ENCODE measurements around the gene IFI16.

The IFI16 gene

DNA sequence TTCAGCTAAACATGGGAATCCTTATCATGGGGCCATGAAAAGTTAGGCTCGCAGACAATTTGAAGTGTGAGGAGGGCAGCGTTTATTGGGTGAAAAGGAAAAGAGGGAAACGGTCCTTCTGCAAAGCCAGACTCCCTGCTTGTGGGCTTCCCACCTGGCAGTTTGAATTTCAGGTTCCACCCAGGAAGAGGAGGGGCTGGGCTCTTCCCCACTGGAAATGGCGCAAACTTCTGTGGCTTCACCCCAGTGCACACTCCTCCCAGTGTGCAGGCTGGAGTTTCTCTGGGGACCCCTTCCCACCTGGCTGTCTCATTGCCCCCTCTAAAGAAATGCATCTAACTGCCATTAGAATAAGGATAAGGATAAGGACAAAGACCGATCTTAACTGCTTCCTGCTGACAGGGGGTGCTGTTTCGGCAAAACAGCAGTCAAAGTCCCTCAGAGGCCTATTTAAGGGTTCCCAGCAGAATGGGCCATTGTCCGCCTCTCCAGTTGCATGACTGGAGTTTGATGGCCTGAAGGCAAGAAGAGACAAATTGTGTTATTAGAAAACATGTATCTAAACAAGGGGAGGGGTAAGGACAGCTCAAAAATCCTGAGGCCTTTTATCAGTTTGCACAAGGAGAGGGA, 46.5 kb downstream of the IFI16 start:
- in situ Hi-C loops (cut with MboI; ENCODE audit: low sequenced_read_pairs): no loop called here

DNA sequence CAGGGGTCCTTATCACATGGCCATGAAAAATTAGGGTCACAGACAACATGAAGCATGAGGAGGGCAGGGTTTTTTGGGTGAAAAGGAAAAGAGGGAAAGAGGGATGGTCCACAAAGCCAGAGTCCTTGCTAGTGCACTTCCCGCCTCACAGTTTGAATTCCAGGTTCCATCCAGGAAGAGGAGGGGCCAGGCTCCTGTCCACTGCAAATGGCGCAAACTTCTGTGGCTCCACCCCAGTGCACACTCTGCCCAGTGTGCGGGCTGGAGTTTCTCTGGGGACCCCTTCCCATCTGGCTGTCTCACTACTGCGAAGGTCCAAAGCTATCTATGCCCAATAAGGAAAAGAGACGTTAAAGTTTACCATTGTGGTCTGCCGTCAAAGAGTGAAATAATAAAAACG, 49.0 kb downstream of the IFI16 start:
- in situ Hi-C loops (cut with MboI; ENCODE audit: low sequenced_read_pairs): no loop called here

DNA sequence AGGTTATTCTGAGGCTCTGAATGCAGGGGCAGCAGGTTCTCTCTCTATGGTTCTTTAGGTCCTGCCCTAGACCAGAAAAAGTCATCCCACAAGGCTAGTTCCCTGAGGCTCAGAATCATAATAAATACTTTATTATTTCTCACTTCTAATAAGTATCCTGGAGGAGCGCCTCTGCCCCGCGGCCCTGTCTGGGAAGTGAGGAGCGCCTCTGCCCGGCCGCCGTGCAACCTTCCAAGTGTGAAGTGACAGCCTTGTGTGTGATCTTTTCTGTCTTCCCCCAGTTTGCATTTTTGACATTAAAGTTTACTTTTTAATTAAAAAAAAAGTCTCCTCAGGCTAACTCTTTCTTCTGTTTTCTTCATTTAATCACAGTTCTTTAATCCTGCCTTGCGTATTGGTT, 55.4 kb downstream of the IFI16 start:
- in situ Hi-C loops (cut with MboI; ENCODE audit: low sequenced_read_pairs): no loop called here

DNA sequence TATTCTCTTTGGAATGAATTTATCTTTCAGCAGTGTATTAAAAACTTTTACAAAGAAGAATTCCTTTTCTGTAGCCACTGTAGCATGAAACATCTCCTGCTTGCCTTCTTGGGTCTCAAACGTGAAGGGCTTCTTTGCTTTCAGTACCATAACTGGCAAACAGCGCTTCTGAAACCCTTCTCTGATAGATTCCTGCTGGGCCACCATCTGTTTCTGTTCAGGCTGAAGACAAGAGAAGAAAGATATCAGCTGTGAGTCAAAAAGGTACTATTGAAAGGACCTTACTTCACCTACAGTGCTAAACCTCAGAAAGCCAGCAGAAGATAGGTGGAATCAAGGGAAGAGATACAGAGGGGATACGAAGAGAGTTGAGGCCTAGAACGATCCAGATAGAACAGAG, 56.4 kb downstream of the IFI16 start:
- in situ Hi-C loops (cut with MboI; ENCODE audit: low sequenced_read_pairs): no loop called here

DNA sequence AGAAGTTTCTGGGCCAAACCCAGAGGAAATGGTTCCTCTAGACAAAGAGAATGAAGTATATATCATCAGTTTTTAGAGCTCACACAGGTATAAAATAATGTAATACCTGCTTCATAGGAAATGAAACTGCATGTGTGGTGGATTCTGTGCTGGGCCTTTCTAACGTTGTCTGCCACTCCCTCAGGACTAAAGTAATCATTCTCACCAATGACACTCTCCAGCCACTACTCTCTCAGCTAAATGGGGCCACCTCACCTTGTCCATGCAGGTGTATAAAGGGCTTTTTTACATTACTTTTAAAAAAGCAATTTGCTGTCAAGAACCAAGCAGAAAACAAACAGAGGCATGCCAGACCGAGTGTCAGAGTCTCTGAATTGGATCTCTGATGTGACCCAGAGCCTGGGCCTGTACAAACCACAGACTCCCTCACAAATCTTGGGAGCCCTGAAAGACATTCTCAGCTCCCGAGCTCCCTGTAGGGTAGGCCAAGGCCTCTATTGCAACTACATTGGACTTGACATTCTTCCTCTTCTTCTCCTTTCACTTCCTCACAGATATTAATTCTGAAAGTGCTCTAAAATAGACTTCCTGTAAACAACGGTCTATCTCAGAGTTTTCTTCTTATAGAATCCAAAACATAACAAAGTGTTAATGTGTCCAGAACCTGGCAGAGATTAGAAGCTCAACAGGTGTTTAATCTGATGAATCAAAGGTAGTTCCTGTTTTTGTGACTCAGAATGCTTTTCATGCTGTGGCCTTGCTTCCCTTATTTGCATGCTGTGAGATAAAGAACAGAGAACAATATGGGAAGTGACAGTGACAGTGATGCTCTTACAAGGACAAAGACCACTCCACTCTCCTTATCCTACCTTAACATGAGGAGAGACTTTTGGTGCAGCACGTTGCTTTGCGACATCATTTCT, 58.3 kb downstream of the IFI16 start:
- in situ Hi-C loops (cut with MboI; ENCODE audit: low sequenced_read_pairs): no loop called here

DNA sequence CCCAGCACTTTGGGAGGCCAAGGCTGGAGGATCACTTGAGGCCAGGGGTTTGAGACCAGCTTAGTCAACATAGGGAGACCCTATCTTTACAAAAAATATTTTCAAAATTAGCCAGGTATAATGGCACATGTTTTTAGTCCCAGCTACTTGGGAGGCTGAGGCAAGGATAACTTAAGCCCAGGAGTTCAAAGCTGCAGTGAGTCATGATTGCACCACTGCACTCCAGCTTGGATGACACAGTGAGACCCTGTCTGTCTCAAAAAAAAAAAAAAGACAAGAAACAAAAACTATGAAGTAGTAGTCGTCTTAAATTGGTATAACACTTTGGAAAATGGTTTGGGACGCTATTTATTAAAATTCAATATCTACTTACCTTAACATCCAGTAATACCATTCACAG, 59.2 kb downstream of the IFI16 start:
- in situ Hi-C loops (cut with MboI; ENCODE audit: low sequenced_read_pairs): no loop called here

DNA sequence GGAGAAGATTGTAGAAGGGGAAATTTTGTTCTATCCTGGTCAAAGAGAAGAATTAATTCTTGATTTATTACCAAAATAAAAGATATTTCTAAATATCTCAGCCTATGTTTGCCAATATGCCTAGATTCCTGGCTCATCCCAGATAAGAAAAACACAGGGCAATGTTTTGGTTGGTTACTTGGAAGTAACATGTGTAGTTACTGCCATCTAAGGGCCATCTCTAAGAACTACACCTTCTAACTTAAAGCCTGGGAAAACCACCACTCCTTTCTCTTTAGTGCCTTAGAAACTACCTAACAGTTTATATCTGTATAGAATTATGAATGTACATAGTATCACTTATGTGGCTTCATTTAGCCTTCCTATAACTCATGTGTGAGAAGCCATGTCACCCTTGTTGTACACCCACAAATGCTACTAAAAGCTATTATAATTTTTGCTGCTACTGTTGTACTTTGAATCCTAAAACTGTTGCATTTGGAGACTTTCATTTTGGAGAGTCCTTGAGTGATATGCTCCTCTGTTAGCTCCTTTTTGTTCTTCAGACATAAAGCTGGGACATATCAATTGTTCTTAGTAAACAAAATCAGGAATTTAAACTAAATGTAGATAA, 62.4 kb downstream of the IFI16 start:
- in situ Hi-C loops (cut with MboI; ENCODE audit: low sequenced_read_pairs): no loop called here

DNA sequence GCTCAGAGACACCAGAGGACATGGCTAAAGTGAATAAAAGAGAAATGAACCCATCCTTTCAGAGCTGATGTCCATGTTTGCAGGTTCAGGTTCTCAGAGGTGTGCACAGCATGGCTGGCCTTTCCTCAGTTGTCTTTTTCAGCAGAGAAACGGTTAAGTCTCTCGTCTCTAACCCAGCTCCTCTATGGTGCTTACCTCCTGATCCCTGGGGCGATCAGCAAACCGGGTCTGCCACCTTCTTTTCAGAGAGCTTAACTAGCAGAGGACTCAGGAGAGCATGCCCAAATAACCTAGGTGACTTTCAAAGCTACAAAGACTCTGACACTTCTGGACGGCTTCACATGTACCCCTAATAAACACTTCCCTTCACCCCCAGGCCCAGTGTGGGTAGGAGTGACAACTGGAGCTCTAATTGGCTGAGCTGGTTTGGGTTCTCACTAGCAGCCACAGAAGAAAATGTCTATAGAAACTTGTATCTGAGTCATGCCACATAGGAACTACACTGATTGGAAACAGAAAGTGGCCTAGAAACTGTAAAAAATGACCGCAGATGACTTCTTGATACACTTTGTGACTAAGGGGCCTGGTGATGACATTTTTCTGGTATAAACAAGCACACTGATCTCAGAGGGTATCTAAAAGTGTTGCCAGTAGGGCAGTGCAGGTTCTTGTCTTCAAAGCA, 66.9 kb downstream of the IFI16 start, which contains the start of gene AIM2:
TSS of gene AIM2 (minus strand) at position 329 of the 682 bp plus-strand sequence. CDS start 3,267 bp downstream, outside the sequence.
- in situ Hi-C loops (cut with MboI; ENCODE audit: low sequenced_read_pairs): no loop called here

- in situ Hi-C loops (cut with MboI; ENCODE audit: low sequenced_read_pairs): no loop called here
Observed at GRCh38 chr1:159077120-159077961, 67.6 kb downstream of the IFI16 start.

- in situ Hi-C loops (cut with MboI; ENCODE audit: low sequenced_read_pairs): no loop called here
Observed at GRCh38 chr1:159079525-159079924, 69.8 kb downstream of the IFI16 start.

GRCh38 chr1:159081626-159082025, 71.9 kb downstream of the IFI16 start:
- in situ Hi-C loops (cut with MboI; ENCODE audit: low sequenced_read_pairs): no loop called here

GRCh38 chr1:159083013-159083412, 73.3 kb downstream of the IFI16 start:
- in situ Hi-C loops (cut with MboI; ENCODE audit: low sequenced_read_pairs): no loop called here

- in situ Hi-C loops (cut with MboI; ENCODE audit: low sequenced_read_pairs): no loop called here
Observed at GRCh38 chr1:159084152-159084551, 74.4 kb downstream of the IFI16 start.

- in situ Hi-C loops (cut with MboI; ENCODE audit: low sequenced_read_pairs): no loop called here
Observed at GRCh38 chr1:159084867-159085266, 75.2 kb downstream of the IFI16 start.

DNA sequence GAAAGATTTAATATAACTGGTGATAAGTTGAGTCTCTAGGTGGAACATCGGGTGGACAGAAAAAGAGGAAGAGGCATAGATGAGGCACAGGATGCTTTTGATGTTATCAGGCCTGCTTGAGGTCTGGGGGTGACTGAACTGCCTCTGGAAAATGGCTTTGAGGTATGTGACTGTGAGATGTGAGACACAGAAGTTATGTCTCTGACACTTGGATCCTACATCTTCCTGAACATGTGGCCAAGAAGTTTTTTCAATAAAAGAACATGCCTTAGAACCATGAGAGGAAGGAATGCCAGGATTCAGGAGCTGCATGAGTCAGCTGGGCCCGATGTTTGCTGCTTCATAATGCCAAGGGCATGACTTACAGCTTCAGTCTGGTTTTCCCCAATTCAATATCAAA, 78.3 kb downstream of the IFI16 start:
- in situ Hi-C loops (cut with MboI; ENCODE audit: low sequenced_read_pairs): no loop called here

GRCh38 chr1:159088546-159089183, 79.0 kb downstream of the IFI16 start:
- in situ Hi-C loops (cut with MboI; ENCODE audit: low sequenced_read_pairs): no loop called here

GRCh38 chr1:159089184-159089791, 79.6 kb downstream of the IFI16 start:
- in situ Hi-C loops (cut with MboI; ENCODE audit: low sequenced_read_pairs): no loop called here

DNA sequence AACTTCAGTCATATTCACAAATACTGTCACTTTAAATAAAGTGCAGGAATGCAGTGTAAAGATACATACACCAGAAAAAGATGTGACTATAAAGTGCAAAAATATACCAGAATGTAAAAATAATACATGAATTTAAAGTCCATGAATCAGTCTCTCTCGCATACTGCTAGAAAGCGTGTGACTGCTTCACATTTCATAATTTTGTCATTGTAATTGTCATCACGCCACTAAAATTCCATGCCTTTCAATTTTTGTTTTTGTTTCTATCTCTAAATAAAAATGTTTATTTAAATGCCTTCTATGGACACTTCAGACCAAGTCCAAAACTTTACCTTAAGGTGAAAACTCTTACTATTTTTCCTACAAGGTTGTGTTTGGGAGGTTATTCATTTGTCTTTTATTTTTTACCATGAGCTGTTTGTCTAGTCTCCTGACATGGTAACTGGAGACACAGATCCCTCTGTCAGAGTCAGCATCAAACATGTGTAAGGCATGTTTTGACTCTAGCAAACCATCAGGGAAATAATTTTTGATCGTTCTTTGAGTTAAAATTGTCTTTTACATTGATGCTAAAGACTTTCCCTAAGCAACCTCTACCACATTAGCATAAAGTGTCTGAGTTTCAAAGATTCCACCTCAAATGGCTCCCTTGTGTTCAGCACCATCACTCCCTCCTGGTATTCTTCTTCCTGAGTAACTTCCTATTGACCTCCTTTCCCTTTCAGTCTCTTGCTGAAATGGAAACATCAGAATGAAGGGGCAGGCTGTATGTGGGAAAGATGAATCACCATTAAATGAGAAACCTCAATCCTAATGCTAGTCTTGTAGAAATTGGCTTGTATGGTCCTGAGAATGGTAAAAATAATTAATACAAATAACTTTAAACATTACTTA, 80.8 kb downstream of the IFI16 start:
- in situ Hi-C loops (cut with MboI; ENCODE audit: low sequenced_read_pairs): no loop called here

All from hTERT RPE-1 (cell line).